Right lobe of liver (tissue), 4 donors: ENCODE data around the gene ANAPC5.

ENCODE experiments used
- CTCF ChIP-seq, 4 donors: fragments of 200-600 bp in 3 of 4; fragments of 450-650 bp in 1 of 4; IDR thresholded peaks; one replicate each; pipeline versions ENCODE4 v1.5.1 to v1.8.0; 2016 to 2022; ENCODE audit warnings: antibody characterized with exemption in 4 of 4, mild to moderate bottlenecking in 2 of 4
- POLR2A ChIP-seq: fragments of 450-650 bp; IDR thresholded peaks from one replicate; pipeline ENCODE4 v1.6.1; 2017; ENCODE audit warnings: antibody characterized with exemption, mild to moderate bottlenecking
- donor health status: DM: no; HTN: no; CAD: no.
- donor health status: DM: no; HTN: no; CAD: no.
- donor health status: DM: no; HTN: yes; CAD: no.

DNA sequence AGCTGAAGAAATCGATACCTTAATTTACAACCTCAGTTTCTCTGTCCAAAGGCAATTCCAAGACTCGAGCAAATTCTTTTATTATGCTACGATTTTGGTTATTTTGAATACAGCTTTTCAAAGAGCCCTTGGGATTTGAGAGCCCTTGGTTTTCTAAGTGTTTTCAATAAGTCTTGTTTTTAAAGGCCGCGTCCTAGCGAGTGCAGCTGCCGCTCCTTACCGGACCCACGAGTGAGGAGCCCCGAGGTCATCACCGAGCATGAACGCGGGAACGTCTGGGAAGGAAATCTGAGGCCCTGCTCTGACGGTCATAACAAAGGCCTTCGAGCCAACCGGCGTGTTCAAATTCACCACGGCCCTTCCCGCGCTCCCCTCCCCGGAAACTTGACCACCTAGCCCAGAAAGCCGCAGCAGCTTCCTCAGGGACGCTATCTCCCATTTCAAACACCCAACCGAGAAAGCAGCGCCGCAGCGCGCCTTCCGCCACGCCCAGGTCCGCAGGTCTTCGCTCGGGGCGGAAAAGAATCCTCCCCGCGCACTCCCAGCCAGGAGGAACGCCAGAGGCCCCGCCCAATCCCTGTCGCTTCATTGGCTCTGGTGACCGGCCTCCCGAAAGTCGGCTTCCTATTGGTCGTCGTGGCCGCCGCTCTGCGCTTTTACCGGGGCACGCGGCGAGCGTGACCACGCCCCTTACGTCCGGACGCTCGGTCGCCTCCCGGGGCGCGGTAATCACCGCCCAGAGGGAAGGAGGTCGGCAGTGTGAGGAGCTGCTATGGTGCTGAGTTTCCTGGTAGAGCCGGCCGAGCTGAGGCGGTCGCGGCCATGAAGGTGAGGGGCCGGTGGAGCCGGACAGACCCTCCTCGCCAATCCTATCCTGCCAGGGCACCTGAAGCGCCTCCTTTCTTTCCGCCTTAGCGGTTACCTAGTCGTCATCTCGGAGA is 47.5 kb upstream of the ANAPC5 start, which contains the start of gene RNF34:
- peak in 1 of 4 donors; percentile 4 for TF ChIP-seq CTCF (IDR thresholded peaks at IDR 0.05)
- TF ChIP-seq POLR2A = peak; percentile 98
